ENCODE results near the gene OR9A4. TPM values are rescaled to one million over a fixed set of nuclear protein-coding genes. Genes with fewer than 3 reads are reported as not detected.
"Not testable (repeated sequence)": the region's sequence is repeated elsewhere in the genome, so short reads cannot be mapped to it uniquely, and the experiment has no call there.

Gene OR9A4, protein sequence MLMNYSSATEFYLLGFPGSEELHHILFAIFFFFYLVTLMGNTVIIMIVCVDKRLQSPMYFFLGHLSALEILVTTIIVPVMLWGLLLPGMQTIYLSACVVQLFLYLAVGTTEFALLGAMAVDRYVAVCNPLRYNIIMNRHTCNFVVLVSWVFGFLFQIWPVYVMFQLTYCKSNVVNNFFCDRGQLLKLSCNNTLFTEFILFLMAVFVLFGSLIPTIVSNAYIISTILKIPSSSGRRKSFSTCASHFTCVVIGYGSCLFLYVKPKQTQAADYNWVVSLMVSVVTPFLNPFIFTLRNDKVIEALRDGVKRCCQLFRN
- not detected for total RNA-seq

DNA sequence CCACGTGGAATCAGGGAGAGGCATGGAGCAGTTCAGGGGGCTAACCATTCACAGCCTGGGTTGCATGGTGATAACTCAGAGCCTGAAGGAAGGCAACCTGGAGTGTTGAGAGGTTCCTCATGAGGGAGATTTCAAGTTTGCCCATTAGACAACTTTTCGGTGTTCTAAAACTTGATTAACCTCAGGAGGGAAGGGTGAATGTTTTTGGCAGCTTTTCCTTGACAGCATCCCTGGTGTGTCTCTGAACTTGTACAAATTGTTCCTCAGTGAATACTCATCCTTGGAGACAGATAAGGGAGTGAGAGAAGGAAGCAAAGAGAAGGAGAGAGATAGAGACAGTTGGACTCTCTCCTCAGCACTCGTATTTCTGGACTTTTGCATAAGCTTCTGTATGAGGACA, at the start of gene OR9A4:
Gene OR9A4 (plus strand): TSS at position 301 of the 400 bp plus-strand sequence. CDS start 2,477 bp downstream, outside the sequence.
- CTCF ChIA-PET = no interaction called here
- POLR2A ChIA-PET = no interaction called here

DNA sequence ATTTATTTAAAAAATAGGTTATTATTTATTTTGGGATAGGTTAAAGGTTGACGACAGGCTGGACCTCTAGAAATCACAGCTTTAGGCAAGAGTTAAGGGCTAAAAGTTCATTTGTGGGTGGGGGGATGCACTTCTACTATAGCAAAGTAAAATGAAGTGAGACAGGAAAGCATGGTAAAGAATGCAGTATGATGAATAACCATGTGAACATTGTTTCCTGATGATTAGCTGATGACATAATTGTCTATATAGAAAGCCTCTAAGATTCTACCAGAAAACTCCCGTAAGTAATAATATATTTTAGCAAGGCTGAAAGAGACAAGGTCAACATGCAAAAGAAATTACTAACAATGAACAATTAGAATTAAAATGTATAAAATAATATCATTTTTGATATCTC, 49.2 kb upstream of the OR9A4 start:
- ChIA-PET POLR2A (no interaction called here), CTCF (no interaction called here)

DNA sequence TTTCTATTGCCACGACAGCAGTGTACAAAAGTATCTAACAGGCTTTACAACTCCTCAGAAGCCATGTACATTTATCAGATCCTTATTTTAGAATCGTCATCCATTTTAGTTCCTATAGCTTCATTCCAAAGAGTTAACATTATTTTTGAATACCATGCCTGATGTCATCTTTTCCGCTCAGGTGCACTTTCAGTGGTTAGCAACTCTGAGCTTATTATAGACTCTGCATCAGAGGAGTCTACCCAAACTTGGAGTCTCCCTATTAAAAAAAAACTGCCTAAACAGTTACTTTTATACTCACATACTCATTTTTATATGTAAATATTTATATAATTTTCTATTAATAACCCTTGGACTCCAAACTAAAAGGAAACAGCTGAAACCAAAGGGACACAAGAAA, 43.3 kb upstream of the OR9A4 start:
- ChIA-PET CTCF (no interaction called here), POLR2A (no interaction called here)

DNA sequence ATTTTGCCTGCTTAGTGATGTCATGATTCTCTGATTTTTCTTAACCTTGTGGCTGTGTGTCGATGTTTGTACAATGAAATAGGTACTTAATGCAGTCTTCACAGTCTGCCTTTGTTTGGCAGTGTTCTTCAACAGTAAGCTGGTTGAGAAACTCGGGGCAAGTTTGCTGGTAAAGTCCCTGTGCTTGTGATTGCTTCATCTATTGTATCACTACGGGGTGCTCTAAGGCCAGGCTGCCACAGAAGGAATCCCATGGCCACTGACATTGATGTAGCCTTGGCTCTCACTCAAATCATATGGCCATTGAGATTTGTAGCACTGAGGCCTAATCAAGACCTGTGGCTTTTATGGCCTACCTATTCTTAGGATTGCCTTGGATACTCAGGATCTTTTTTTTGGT, 41.4 kb upstream of the OR9A4 start:
- ChIA-PET POLR2A (no interaction called here), CTCF (no interaction called here)

DNA sequence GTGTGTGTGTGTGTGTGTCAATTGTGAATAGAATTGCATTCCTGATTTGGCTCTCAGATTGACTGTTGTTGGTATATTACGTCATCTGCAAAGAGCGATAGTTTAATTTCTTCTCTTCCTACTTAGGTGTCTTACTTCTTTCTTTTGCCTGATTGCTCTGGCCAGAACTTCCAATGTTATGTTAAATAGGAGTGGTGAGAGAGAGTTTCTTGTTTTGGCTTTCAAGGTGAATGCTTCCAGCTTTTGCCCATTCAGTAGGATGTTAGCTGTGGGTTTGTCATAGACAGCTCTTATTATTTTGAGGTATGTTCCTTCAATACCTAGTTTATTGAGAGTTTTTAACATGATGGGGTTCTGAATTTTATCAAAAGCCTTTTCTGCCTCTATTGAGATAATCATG, 40.7 kb upstream of the OR9A4 start:
- ChIA-PET POLR2A (no interaction called here), CTCF (no interaction called here)

DNA sequence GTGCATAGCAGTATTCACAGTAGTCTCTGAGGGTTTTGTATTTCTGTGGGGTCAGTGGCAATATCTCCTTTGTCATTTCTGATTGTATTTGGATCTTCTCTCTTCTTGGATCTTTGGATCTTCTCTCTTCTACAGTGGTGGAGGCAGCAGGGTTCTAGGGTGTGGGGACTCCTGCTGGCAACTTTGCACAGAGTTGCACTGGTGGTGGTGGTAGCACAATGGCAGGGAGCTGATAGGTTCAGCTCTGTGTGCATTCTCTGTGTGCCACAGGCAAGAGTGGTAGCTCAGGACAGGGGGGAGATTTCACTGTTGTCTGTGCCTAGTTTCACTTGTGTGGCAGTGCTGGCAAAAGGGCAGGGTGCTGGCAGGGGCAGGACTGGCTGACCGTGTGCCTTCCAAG, 39.8 kb upstream of the OR9A4 start:
- CTCF ChIA-PET = no interaction called here

DNA sequence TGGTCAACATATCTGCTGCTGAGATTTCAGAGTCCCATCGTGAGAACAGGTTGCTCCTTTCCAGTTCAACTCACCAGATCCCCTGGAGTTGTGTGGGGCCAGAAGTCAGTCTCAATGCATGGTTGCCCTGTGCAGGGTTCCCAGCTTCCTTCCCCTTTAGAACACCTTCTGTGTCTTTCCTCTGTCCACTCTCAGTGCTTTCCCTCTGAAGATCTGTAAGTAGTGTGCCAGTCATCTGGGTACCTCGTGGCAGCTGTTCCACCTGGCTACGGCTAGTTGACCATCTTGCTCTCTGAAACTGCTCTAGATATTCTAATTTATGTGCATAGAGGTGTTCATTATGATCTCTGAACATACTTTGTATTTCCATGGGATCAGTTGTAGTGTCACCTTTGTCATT, 38.8 kb upstream of the OR9A4 start:
- ChIA-PET POLR2A (no interaction called here), CTCF (no interaction called here)

More for the DNA sequence above, 39.8 kb upstream of the OR9A4 start:
- POLR2A ChIA-PET = no interaction called here

DNA sequence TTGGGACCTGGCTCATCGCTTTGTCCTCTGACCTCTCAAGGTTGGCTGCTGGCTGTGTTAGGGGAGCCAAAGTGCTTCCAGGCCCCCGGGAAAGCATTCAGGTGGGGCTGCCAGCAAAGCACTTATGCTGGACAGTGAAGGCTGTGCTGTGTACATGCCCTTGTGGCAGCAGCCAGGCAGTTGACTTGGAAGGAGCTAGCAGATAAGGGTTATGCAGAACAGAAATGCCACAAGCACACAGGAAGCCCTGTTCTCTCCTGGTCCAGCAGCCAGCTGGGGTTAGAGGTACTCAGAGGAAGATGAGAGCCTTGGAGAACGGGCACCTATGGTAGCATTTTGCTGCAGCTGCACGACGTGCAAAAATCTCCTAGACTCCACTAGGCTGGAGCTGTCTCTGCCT, 35.2 kb upstream of the OR9A4 start:
- CTCF ChIA-PET = no interaction called here
- POLR2A ChIA-PET = no interaction called here

DNA sequence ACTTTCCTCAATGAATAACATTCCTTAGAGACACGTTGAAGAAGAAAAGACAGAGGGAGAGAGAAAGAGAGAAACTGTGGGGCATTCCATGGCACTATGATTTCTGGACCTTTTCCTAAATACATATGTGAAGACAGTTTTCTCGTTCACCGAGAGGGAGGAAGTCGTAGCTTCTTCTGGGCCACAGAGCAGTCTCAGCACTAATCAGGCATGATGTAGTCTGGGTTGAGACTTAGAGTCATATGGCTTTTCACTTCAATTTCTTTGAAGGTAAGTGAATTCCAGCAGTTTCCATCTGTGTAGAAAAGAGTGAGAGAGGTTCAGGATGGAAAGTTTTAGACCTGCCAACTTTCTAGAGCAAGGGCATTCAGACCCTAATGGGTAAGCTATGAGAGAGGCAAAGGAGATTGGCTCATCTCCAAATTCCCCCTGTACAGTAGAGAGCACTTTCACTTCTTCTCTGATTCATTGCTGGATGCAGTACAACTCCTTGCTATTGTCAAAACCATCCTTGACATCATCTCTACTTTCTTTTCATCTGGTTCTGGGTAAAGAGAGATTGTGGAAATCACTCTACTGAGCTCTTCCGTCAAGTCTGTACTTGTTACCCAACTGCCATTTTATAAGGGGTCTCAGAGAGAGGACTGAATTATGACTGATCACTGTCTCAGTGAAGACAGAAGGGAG, 31.5 kb upstream of the OR9A4 start:
- POLR2A ChIA-PET = no interaction called here
- CTCF ChIA-PET = no interaction called here

DNA sequence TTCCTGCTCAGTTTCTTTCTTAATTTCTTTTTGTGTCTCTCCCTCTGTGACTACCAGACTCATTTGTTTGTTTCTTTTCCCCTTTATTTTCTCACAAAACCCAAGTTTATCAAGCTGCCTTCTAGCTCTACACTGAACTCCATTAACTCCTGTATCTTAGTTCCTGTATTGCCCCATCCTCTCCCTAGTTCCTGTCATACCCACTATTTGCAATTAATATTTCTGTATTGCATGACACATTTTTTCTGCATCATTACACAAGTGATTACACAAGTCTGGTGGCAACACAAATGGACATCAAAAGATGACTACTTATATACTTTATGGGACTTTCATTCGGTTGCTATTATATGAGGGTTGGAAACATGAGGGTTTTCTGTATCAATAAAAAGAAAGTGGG, 26.9 kb upstream of the OR9A4 start:
- POLR2A ChIA-PET = no interaction called here
- CTCF ChIA-PET = no interaction called here

DNA sequence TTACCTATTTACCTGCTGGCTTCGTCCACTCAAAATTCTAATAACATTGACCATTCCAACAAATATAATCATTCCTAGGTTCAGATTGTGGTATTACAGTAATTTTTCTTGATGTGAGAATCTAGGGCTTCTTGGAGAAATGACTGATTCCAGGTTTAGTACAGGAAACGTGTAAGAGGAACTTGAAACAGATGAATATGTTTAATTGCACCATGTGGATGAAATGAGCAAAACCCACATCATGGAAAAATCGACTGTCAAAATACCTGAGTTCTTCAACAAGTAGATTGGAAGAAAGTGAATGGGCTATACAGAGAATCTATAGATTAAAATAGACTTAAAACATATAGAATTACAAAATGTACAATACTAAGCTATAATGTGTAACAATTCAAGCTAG, 24.9 kb upstream of the OR9A4 start:
- ChIA-PET CTCF (no interaction called here), POLR2A (no interaction called here)

DNA sequence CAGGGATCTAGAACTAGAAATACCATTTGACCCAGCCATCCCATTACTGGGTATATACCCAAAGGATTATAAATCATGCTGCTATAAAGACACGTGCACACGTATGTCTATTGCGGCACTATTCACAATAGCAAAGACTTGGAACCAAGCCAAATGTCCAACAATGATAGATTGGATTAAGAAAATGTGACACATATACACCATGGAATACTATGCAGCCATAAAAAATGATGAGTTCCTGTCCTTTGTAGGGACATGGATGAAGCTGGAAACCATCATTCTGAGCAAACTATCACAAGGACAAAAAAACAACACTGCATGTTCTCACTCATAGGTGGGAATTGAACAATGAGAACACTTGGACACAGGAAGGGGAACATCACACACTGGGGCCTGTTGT, 16.8 kb upstream of the OR9A4 start:
- POLR2A ChIA-PET, CTCF ChIA-PET: not testable (repeated sequence)

DNA sequence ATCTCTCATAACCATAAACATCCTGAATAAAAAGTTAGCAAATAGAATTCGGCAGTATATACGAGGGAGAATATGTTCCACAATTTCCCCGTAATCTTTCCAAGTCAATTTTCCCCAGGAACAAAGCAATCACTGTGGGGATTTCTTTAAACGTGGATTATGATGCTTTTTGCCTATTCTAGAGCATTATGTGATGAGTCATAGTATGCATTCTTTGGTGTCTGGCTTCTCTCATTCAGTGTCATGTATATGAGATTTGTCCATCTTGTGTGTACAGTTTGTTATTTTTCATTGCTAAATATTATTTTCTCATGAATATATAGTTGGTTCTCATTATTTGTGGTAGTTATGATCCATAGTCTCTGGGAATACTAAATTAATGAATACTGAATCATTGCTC, 9.9 kb upstream of the OR9A4 start:
- ChIA-PET CTCF (no interaction called here), POLR2A (no interaction called here)

DNA sequence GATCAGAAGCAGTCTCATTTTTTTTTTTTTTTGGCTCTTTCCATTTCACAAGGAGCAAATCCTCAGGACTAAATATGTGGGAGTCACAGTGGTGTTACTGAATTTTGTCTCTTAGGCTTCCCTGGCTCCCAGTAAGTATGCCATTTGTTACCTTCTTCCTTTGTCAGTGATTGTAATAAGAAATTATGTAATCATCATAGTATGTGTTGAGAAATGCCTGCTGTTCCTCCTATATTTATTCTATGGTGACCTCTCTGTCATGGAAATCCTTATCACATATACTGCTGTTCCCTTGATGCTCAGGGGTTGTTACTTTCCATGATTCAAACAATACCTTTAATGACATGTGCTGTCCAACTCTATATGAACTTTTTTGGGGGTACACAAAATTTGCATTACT, 4.8 kb upstream of the OR9A4 start:
- ChIA-PET POLR2A (no interaction called here), CTCF (no interaction called here)

DNA sequence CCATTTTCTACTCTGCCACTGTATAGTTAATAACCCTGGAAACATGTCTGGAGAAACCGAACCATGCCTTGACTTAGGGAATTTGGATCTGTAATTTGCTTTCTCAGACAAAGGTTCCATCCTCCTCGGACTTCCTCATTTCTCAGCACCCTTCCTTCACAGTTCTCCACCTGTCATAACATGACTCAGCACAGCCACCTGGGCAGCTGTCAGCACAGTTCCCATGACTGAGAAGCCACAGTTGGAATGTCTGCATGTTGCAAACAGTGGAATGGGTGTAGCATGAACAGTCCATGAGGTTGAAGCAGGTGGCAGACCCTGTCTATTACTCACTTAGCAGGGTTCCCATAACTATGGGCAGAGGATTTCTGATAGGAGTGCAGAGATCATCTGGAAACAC, 634 bp upstream of the OR9A4 start:
- POLR2A ChIA-PET = no interaction called here
- CTCF ChIA-PET = no interaction called here

DNA sequence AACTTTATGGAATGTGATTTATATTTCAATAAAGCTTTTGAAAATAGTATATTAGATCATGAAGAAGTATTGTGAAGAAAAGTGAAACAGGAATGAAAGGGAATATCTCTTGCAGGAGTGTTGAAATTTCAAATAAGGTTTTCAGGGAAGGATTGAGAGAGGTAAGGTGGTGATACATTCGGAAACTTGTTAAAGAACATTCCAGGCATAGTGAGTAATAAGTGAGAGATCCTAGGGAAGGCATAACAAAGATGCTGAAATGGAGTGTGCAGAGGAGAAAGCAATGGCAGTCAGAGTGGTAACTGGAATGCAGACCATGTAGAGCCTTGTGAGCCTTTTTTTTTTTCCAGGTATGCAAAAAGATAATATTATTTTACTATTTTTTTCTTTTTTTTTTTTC, 4.1 kb downstream of the OR9A4 start:
- ChIA-PET POLR2A (no interaction called here), CTCF (no interaction called here)

DNA sequence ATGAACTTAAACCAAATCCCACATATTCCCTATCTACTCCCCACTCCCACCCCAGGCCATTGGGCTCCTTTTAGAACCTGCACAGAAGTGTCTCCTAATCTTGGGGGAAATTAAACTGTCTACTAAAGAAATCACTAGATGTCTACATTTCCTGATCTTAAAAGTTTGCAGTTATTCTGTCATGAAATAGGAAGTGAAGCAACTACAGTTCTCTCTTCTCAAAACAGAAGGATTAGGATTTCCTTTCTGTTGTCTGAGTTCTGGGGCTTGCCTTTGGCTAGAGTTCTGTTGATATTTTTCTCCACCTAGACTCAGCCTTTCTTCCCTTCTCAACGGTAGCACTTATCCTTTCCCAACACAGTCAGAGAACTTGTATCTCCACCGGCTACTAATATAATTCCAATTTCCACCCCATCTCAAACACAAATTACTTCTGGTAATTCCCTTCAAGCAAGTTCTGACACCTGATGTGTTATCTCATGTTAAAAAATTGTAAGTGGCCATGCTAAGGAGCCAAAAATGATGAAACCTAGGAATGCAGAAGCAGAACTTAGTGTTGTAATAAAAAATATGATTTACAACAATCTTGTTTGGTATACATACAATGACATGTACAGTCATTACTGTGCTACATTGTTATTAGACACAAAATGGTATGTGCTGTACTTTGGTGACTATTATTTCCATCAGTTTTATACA, 12.1 kb downstream of the OR9A4 start:
- CTCF ChIA-PET = no interaction called here

DNA sequence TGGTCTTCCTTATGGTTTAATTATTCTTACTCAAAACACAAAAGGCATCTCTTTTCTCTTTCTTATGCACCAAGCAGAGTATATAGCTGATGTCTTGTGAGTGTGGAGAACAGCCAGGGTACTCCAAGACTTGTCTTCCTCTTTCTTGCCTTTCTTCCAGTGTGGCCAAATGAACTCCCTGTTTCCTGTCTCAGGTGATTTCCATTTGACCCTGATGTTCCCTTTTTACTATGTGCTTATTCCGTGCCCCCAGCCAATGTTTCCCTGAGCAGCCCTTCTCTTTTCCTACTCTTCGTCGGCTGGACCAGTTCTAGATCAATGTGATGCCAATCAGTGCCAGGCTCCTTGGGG, 12.6 kb downstream of the OR9A4 start:
- CTCF ChIA-PET = no interaction called here
- POLR2A ChIA-PET = no interaction called here

More for the DNA sequence above, 12.1 kb downstream of the OR9A4 start:
- POLR2A ChIA-PET = no interaction called here

DNA sequence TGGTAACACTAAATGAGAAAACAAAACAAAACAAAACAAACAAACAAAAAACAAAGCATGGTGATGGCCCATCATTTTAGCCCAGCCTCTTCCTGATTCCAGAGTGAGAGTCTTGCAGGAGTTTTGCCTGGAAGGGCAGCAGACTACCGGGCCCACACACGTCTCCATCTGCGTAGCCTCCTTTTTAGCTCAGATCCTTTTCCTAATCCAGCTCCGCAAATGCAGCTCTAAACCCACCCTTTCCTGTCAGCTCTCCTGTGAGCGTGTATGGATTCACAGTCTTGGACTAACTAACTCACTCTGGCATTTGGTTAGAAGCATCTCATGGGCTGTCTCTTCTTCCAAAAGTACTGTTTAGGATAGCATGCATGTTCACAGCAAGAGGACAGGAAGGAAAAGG, 14.0 kb downstream of the OR9A4 start:
- POLR2A ChIA-PET = no interaction called here
- CTCF ChIA-PET = no interaction called here

DNA sequence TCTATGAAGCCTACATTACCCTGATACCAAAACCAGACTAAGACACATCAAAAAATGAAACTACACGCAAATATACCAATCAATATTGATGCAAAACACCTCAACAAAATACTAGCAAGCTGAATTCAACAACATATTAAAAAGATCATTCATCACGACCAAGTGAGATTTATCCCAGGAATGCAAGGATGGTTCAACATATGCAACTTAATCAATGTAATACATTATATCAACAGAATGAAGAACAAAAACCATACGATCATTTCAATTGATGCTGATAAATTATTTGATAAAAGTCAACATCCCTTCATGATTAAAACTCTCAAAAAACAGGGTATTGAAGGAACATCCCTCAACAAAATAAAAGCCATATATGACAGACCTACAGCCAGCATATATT, 24.9 kb downstream of the OR9A4 start:
- POLR2A ChIA-PET = no interaction called here
- CTCF ChIA-PET = no interaction called here

DNA sequence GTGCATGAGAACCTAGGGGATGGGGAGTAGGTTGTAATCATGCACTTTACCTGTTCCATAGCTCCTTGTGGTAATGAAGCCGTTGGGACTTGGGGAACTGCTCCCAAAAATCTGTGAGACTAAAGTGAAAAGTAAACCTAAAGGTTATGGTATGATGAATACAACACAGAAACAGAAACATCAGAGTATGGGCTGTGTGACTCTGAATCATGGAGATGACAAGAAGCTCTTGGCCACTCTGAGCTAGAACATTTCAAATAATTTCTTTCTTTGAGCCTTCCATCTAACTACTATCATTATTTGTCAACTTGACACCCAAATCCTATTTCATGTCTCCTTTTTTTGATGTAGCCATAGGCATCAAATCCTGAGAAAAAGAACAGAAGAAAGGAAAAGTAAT, 27.6 kb downstream of the OR9A4 start:
- ChIA-PET POLR2A (no interaction called here), CTCF (no interaction called here)

DNA sequence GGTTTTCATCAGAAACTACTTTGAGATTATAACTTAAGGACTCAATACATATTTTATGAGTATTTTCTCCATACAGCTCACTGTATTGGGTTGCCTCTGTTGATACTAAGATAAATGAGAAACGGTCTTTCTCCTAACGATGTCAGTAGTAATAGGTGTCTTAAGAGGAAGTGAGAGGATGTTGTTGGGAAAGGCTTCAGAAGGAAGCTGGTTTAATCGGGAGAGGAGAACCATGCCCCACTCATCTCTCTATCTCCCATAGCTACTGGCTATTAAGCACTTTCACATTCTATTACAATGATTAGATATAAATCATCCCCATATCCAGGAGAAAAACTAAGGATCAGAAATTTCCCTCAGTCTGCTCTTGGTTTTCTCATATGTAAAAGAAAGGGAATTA, 28.6 kb downstream of the OR9A4 start:
- CTCF ChIA-PET = no interaction called here
- POLR2A ChIA-PET = no interaction called here
